ENCODE data around the gene KAZN. TPM values are rescaled to one million over a fixed set of nuclear protein-coding genes. Genes with fewer than 3 reads are reported as not detected.
A peak's percentile ranks its signal among the peaks of the same experiment; 100 is the strongest.

Gene KAZN
- total RNA-seq, 1 donor from 2014 or later = 21.2 TPM

DNA sequence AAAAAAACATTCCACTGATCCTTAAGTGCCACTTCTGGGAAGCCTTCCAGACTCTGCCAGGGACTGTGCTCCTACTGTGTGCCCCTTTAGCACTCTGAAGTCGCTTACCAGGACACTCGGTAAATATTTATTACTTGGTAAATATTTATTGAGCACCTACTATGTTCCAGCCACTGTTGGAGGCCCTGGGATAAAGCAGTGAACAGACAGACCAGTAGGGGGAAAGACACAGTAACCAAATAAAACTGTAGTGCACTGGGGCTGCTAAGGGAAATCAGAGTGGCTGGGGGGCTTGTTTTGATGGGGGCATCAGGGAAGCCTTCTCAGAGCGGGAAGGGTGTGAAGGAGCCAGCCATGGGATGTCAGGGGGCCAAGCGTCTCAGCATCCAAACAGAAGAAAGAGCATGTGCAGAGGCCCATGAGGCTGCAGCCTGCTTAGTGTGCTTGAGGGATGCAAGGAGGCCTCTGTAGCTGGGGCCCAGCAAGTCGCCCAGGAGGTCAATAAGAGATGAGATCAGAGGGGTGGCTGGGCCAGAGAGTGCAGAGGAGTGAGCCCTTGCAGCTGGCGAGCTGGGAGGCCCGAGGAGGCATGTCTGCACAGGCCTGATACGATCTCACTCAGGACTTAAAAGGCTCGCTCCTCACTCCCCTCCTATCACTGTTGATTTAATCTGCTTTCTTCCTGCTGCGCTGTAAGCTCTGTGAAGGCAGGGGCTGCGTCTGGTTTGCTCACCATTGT lies 28.6 kb downstream of the KAZN start:
- no peak overlapping the region for H3K4me3 ChIP-seq
- no peaks in the 10 kb centered on the region for H3K9me3 ChIP-seq
- TF ChIP-seq CTCF (IDR thresholded peaks at IDR 0.05) = no peak
- intact Hi-C loops (cut with DNase I) = no loop called here
- H3K27me3 ChIP-seq (ENCODE audit: low read depth) = no peaks in the 10 kb centered on the region
- DNase-seq (no peak), ATAC-seq (peak; percentile 66 to 88)
- H3K36me3 ChIP-seq = no peaks in the 10 kb centered on the region
- H3K4me1 ChIP-seq = no peaks in the 10 kb centered on the region
- peak overlapping the region; percentile 60 for H3K27ac ChIP-seq

GRCh38 chr1:14627608-14628489 lies 29.4 kb downstream of the KAZN start:
- Histone ChIP-seq H3K36me3 (no peaks in the 10 kb centered on the region), H3K4me3 (no peak overlapping the region), H3K27me3 (ENCODE audit: low read depth) (no peaks in the 10 kb centered on the region), H3K27ac (peak overlapping the region; percentile 60), H3K9me3 (no peaks in the 10 kb centered on the region), H3K4me1 (no peaks in the 10 kb centered on the region)
- no peak for TF ChIP-seq CTCF (IDR thresholded peaks at IDR 0.05)
- intact Hi-C loops (cut with DNase I) = no loop called here
- no peak for DNase-seq
- ATAC-seq = peak in 1 of 2 donors; percentile 27

DNA sequence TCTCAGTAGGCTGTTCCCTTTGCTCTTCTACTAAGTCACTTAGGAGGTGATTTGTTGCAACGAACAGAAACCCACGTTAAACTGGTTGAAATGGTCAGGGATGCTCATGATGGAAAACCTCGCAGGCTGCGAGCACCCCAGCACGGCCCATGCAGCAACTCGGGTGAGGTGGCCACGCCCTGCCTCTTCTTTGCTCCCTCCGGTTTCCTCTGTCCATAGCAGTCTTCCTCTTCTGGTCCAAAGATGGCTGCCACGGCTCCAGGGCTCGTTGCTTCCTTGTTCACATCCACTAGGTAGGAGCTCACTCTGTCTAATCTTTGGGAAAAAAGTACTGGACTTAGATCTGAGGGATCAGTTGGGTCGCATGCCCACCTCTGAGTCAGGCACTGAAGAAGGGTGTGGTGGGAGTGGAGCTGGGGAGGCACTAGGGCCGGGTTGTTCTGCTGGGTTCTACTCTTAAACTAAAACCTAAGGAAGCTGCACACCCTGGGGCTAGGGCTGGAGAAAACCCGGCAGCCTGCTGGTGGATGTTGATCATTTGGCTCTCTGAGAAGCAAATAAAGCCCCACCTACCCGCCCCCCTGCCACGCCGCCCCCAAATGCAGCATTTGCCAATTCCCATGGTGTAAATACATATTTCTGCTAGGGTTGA lies 31.0 kb downstream of the KAZN start:
- intact Hi-C loops (cut with DNase I) = no loop called here
- Histone ChIP-seq H3K4me3 (no peak overlapping the region), H3K4me1 (no peaks in the 10 kb centered on the region), H3K36me3 (no peaks in the 10 kb centered on the region), H3K27ac (no peak overlapping the region), H3K9me3 (no peaks in the 10 kb centered on the region), H3K27me3 (ENCODE audit: low read depth) (no peaks in the 10 kb centered on the region)
- ATAC-seq = no peak
- no peak for DNase-seq
- no peak for TF ChIP-seq CTCF (IDR thresholded peaks at IDR 0.05)

DNA sequence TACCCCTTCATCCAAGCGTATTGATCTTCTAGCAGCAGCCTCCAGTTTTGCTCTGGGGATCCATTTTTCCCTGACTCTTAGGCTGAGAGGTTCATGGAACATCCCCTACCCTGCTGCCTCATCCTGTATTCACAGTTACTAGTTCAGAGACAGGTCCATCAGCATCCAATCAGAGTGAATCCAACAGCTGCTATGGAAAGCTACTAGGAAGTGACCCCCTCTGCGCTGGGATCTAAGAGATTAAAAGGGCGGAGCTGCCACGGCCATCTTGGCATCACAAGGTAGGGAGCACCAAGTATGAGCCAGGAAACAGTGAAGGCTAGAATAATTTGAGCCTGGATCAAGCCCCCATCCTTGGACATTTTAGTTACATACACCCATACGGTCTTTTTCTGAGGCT lies 32.5 kb downstream of the KAZN start:
- intact Hi-C loops (cut with DNase I) = no loop called here
- Histone ChIP-seq H3K36me3 (no peaks in the 10 kb centered on the region), H3K27me3 (ENCODE audit: low read depth) (no peaks in the 10 kb centered on the region), H3K27ac (no peak overlapping the region), H3K4me1 (no peaks in the 10 kb centered on the region), H3K4me3 (no peak overlapping the region), H3K9me3 (no peaks in the 10 kb centered on the region)
- DNase-seq = no peak
- TF ChIP-seq CTCF (IDR thresholded peaks at IDR 0.05) = no peak
- no peak for ATAC-seq

DNA sequence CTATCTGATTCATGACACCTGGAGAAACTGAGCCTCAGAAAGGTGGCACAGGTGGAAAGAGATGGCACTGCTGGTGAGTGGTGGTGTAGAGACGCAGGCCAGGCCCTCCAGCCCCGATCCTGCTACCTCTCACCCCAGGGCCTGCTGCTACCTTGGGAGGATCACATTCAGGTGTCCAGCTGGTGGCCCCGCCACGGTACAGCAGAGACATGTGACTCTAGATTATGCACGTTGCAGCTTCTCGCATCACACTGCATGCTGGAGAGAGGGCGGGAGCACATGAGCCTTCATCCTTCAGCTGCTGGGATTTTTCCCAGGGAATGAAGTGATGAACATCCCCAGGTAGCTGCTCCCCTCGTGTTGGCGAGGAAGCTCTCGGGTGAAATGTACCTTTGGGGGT lies 32.9 kb downstream of the KAZN start:
- Histone ChIP-seq H3K27ac (no peak overlapping the region), H3K36me3 (no peaks in the 10 kb centered on the region), H3K27me3 (ENCODE audit: low read depth) (no peaks in the 10 kb centered on the region), H3K4me1 (no peaks in the 10 kb centered on the region), H3K4me3 (no peak overlapping the region), H3K9me3 (no peaks in the 10 kb centered on the region)
- ATAC-seq (no peak), DNase-seq (no peak)
- intact Hi-C loops (cut with DNase I) = no loop called here
- no peak for TF ChIP-seq CTCF (IDR thresholded peaks at IDR 0.05)
